Upper lobe of left lung (tissue), 6 donors: Measurements from ENCODE around the gene FOXN3. TPM values are rescaled to one million over a fixed set of nuclear protein-coding genes. Genes with fewer than 3 reads are reported as not detected.

ENCODE experiments used
- ATAC-seq, 2 donors: fragments of 200-7000 bp; cut with Tn5 transposase; one replicate each; pipeline ENCODE4 v1.9.1; 2022; ENCODE audit warnings: mild to moderate bottlenecking in 2 of 2, moderate library complexity in 2 of 2; ENCODE audit not compliant: low FRiP score in 2 of 2
- DNase-seq, 2 donors: peaks; one replicate each; pipeline ENCODE4 v3.0.0-alpha.2; 2019 to 2020
- H3K27ac ChIP-seq, 4 donors: fragments of 200-600 bp; sonication (generic); one replicate each; pipeline ENCODE4 v1.5.1; 2016 to 2019
- H3K27me3 ChIP-seq, 4 donors: fragments of 200-600 bp; sonication (generic); one replicate each; pipeline ENCODE4 v1.5.1; 2017 to 2019
- H3K36me3 ChIP-seq, 4 donors: fragments of 200-600 bp; sonication (generic); one replicate each; pipeline ENCODE4 v1.5.1; 2016 to 2019
- H3K4me1 ChIP-seq, 4 donors: fragments of 200-600 bp; sonication (generic); one replicate each; pipeline ENCODE4 v1.5.1; 2018 to 2019
- H3K4me3 ChIP-seq, 4 donors: fragments of 200-600 bp; sonication (generic); one replicate each; pipeline ENCODE4 v1.5.1; 2017 to 2019; ENCODE audit warnings: mild to moderate bottlenecking in 2 of 4, moderate library complexity in 1 of 4
- H3K9me3 ChIP-seq, 4 donors: fragments of 200-600 bp; sonication (generic); one replicate each; pipeline ENCODE4 v1.5.1; 2018 to 2019
- EP300 ChIP-seq, 4 donors: sonication (generic); formaldehyde crosslinking; IDR thresholded peaks; one replicate each; pipeline ENCODE4 v1.5.1; 2017; ENCODE audit warnings: antibody characterized with exemption in 4 of 4, control low read depth in 2 of 4
- POLR2A ChIP-seq, 4 donors: fragments of 450-650 bp; IDR thresholded peaks; one replicate each; pipeline ENCODE4 v1.5.1; 2016 to 2017; ENCODE audit warnings: antibody characterized with exemption in 4 of 4, mild to moderate bottlenecking in 2 of 4
- POLR2AphosphoS5 ChIP-seq, 2 donors: sonication (generic); formaldehyde crosslinking; IDR thresholded peaks; one replicate each; pipeline ENCODE4 v1.5.1; 2017; ENCODE audit warnings: antibody characterized with exemption in 2 of 2
- WGBS, 2 donors: methylation state at CpG; one replicate each; pipeline ENCODE4 v1.1.5; 2017 to 2018; 5-methylcytosine and 5-hydroxymethylcytosine counted together
- total RNA-seq, 6 donors: library from RNA; depleted of rRNA in 4 of 6; stranded (reverse); fragments of >200 nt in 4 of 6; gene quantifications; one replicate each; pipeline versions ENCODE4 v1.1.0 to v1.2.1, GENCODE V29; 2016 to 2021
- TF ChIP-seq, protein P1 (sequence below), 6 experiments: fragments of 450-650 bp in 4 of 6; fragments of 200-600 bp in 2 of 6; sonication (generic) in 2 of 6; IDR thresholded peaks; one replicate each; pipeline ENCODE4 v1.5.1; 2016 to 2019; ENCODE audit warnings: antibody characterized with exemption in 6 of 6
- donor health status: DM: no; HTN: no; CAD: no; lungs with moderate emphysema.
- donor health status: DM: no; HTN: yes; CAD: no; lungs with severe emphysema.

FOXN3 gene
- total RNA-seq, 6 donors from 2014 or later: 63.4 to 115 (median 77.2) TPM

DNA sequence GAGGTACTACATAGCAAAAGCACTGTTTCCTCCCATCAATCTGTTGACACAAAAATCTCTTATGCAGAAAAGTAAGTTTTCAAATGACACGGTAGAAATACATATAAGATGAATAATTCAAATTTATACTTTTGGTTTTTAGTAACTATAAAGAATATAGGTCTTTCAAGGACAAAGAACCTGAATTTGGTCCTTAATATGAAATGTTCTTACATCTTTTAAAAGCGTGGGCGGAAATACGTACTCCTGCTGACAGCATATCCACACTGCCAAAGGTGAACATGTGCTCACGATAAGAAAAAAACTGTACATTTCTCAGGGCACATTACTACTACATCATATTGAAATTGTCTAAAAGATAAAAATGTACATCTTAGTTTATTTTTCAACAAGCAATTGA, 127.6 kb downstream of the FOXN3 start:
- no peak overlapping the region for H3K4me3 ChIP-seq
- no peaks in the 10 kb centered on the region for H3K9me3 ChIP-seq
- 73 to 76% methylated on average over 5 of the region's 5 CpGs for WGBS, 2 donors
- DNase-seq (no peak), ATAC-seq (no peak)
- H3K4me1 ChIP-seq: peaks cover 0 to 3% (median 0%) of the 10 kb centered on the region in 4 donors
- no peak overlapping the region for H3K27ac ChIP-seq
- H3K36me3 ChIP-seq: peaks cover 0 to 3% (median 0%) of the 10 kb centered on the region in 4 donors
- no peaks in the 10 kb centered on the region for H3K27me3 ChIP-seq
- TF ChIP-seq POLR2AphosphoS5 (IDR thresholded peaks at IDR 0.05) (no peak), POLR2A (IDR thresholded peaks at IDR 0.05) (no peak), EP300 (IDR thresholded peaks at IDR 0.05) (no peak)
- TF ChIP-seq, protein P1, sequence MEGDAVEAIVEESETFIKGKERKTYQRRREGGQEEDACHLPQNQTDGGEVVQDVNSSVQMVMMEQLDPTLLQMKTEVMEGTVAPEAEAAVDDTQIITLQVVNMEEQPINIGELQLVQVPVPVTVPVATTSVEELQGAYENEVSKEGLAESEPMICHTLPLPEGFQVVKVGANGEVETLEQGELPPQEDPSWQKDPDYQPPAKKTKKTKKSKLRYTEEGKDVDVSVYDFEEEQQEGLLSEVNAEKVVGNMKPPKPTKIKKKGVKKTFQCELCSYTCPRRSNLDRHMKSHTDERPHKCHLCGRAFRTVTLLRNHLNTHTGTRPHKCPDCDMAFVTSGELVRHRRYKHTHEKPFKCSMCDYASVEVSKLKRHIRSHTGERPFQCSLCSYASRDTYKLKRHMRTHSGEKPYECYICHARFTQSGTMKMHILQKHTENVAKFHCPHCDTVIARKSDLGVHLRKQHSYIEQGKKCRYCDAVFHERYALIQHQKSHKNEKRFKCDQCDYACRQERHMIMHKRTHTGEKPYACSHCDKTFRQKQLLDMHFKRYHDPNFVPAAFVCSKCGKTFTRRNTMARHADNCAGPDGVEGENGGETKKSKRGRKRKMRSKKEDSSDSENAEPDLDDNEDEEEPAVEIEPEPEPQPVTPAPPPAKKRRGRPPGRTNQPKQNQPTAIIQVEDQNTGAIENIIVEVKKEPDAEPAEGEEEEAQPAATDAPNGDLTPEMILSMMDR (IDR thresholded peaks at IDR 0.05): no peak

DNA sequence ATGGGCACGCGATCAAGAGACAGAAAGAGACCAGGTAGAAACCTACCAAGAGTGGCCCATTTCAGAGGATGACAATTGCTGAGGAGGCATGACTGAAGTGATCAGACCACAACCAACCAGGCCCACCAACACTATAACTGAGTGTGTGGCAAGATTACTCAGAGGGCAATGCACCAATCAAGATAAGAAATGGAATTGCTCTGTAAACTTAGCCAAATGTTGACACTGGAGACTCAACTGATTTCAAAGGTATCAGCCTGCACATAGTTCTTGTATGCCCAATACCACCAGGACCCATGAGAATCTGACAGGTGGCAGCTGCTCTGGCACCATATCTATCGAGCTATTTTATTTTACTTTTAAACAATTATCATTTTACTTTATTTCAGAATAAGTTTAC, 128.9 kb downstream of the FOXN3 start:
- no peak overlapping the region for H3K27ac ChIP-seq
- H3K27me3 ChIP-seq: no peaks in the 10 kb centered on the region
- TF ChIP-seq POLR2AphosphoS5 (IDR thresholded peaks at IDR 0.05) (no peak), POLR2A (IDR thresholded peaks at IDR 0.05) (no peak), EP300 (IDR thresholded peaks at IDR 0.05) (no peak)
- TF ChIP-seq, protein P1 (IDR thresholded peaks at IDR 0.05): no peak
- DNase-seq: no peak
- no peaks in the 10 kb centered on the region for H3K4me1 ChIP-seq
- ATAC-seq: no peak
- peaks cover 0 to 3% (median 0%) of the 10 kb centered on the region in 4 donors for H3K36me3 ChIP-seq
- H3K4me3 ChIP-seq: no peak overlapping the region
- H3K9me3 ChIP-seq: no peaks in the 10 kb centered on the region
- 97 to 100% methylated on average over 3 of the region's 3 CpGs for WGBS, 2 donors

DNA sequence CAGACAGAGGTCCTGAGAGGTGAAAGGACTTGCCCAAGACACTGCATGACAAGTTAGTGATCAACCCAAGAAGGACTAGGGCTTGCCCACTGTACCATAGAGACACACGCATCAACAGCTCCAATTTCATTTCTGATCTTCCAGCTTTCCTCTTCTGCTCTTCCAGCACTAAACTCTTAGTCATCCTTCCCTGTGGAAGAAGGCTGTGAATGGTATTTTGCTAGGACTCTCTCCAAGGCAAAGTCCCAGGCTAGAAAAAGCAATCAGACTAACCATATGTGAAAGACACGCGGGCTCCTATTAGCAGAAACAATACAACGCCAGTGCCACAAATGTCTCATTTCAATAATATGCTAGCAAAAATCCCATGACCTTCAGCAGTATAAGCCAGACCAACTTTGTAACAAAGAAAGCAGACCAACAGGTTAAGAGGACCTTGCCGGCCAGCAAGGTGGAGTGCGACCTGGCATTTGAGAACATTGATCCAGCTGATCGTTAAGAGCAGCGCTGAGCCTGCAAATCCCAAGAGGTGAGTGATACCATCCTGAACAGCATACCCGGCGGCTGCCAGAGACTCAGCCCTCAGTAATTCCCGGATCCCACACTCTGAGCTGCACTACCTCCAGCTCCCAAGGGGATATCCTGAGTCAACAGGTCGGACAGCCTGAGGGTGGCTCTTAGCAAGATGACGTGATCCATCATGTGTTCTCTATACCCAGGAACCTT, 132.5 kb downstream of the FOXN3 start:
- no peak for DNase-seq
- H3K4me3 ChIP-seq: no peak overlapping the region
- H3K4me1 ChIP-seq: no peaks in the 10 kb centered on the region
- no peaks in the 10 kb centered on the region for H3K27me3 ChIP-seq
- no peaks in the 10 kb centered on the region for H3K9me3 ChIP-seq
- ATAC-seq: no peak
- no peak overlapping the region for H3K27ac ChIP-seq
- 94% methylated on average over 6 to 13 of the region's 13 CpGs for WGBS, 2 donors
- TF ChIP-seq POLR2AphosphoS5 (IDR thresholded peaks at IDR 0.05): no peak
- TF ChIP-seq EP300 (IDR thresholded peaks at IDR 0.05): no peak
- TF ChIP-seq, protein P1 (IDR thresholded peaks at IDR 0.05): no peak
- peaks cover 0 to 18% (median 3%) of the 10 kb centered on the region in 4 donors for H3K36me3 ChIP-seq

DNA sequence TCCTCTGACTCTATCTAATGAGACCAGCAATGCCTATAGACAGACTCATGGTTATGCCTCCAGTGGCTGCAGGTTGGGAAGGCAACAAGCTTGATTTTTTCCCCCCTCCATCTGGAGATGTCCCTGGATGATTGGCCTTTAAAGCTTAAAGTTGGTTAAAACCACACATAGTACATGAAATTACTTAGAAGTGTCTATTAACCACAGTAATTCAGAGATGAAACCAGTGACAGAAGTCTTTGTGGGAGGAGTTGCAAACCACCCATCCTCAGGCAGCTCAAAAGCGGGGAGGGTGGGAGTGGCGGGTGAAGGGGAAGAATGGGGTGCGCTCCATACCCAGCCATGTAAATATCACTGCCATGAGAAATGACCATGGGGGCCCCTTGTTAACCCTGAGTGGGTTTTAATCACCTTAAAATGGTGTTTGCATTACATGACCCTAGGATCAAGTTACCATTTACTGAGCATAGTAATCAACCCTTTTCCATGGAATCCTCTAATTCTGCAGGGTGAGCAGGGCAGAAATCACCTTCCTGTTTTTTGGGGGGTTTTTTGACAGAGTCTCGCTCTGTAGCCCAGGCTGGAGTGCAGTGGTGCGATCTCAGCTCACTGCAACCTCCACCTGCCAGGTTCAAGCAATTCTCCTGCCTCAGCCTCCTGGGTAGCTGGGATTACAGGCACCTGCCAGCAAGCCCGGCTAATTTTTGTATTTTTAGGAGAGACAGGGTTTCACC, 133.5 kb downstream of the FOXN3 start:
- ATAC-seq (no peak), DNase-seq (no peak)
- H3K27ac ChIP-seq: no peak overlapping the region
- peaks cover 0 to 18% (median 3%) of the 10 kb centered on the region in 4 donors for H3K36me3 ChIP-seq
- TF ChIP-seq, protein P1 (IDR thresholded peaks at IDR 0.05): no peak
- TF ChIP-seq POLR2A (IDR thresholded peaks at IDR 0.05) (no peak), EP300 (IDR thresholded peaks at IDR 0.05) (no peak), POLR2AphosphoS5 (IDR thresholded peaks at IDR 0.05) (no peak)
- no peaks in the 10 kb centered on the region for H3K4me1 ChIP-seq
- H3K9me3 ChIP-seq: no peaks in the 10 kb centered on the region
- WGBS, 2 donors: 93 to 95% methylated on average over 5 of the region's 6 CpGs
- no peaks in the 10 kb centered on the region for H3K27me3 ChIP-seq
- H3K4me3 ChIP-seq: no peak overlapping the region
